ENCODE data around the gene FRAT2.

GRCh38 chr10:97291357-97292096 is 43.0 kb downstream of the FRAT2 start:
- TF ChIP-seq CTCF (conservative IDR thresholded peaks at IDR 0.05) (no peak), ZFX (IDR thresholded peaks at IDR 0.05) (no peak)
